HepG2 (cell line): ENCODE results near the gene MXD3. TPM values are rescaled to one million over a fixed set of nuclear protein-coding genes. Genes with fewer than 3 reads are reported as not detected.

ENCODE experiments used
- BHLHE40 ChIP-seq: IDR thresholded peaks from 2 replicates; pipeline ENCODE4 v1.6.1; 2011; ENCODE audit warnings: low read length, improper control_type of control experiment
- HNRNPLL ChIP-seq: fragments of 200-400 bp; formaldehyde crosslinking; IDR thresholded peaks from 2 replicates; pipeline ENCODE4 v1.6.1; 2017; ENCODE audit warnings: mild to moderate bottlenecking, low read depth, low read length; ENCODE audit not compliant: poor library complexity, severe bottlenecking
- KDM5A ChIP-seq: fragments of 200-600 bp; sonication (generic); IDR thresholded peaks from 2 replicates; pipeline ENCODE4 v1.7.0; 2018; ENCODE audit warnings: antibody characterized with exemption, mild to moderate bottlenecking, low read length, borderline replicate concordance
- NFIB ChIP-seq: sonication (generic); formaldehyde crosslinking; IDR thresholded peaks from 2 replicates; pipeline ENCODE4 v1.9.0; 2021; ENCODE audit warnings: missing genetic modification reagents, mild to moderate bottlenecking, borderline replicate concordance
- RFXANK ChIP-seq: IDR thresholded peaks from 2 replicates; pipeline ENCODE4 v1.6.1; 2016
- SRF ChIP-seq: IDR thresholded peaks from 2 replicates; pipeline ENCODE4 v1.6.1; 2011; ENCODE audit warnings: mild to moderate bottlenecking, low read depth, low read length, moderate library complexity
- TBX3 ChIP-seq: fragments of 450-650 bp; IDR thresholded peaks from 2 replicates; pipeline ENCODE4 v1.6.1; 2017; ENCODE audit warnings: antibody characterized with exemption, mild to moderate bottlenecking, inconsistent platforms, borderline replicate concordance
- ZFP1 ChIP-seq: IDR thresholded peaks from 2 replicates; pipeline ENCODE4 v1.6.1; 2016
- ZFP36L1 ChIP-seq: sonication (generic); formaldehyde crosslinking; IDR thresholded peaks from 2 replicates; pipeline ENCODE4 v1.8.0; 2022; ENCODE audit warnings: mild to moderate bottlenecking, missing genetic modification reagents, moderate library complexity
- ZNF101 ChIP-seq: sonication (generic); formaldehyde crosslinking; IDR thresholded peaks from 2 replicates; pipeline ENCODE4 v1.4.0; 2020; ENCODE audit warnings: mild to moderate bottlenecking, low read depth, missing genetic modification reagents, borderline replicate concordance
- ZNF138 ChIP-seq: sonication (generic); formaldehyde crosslinking; IDR thresholded peaks from 2 replicates; pipeline ENCODE4 v1.5.0; 2020; ENCODE audit warnings: mild to moderate bottlenecking, low read depth, missing genetic modification reagents
- ZNF317 ChIP-seq: sonication (generic); formaldehyde crosslinking; IDR thresholded peaks from 2 replicates; pipeline ENCODE4 v1.5.0; 2020; ENCODE audit warnings: mild to moderate bottlenecking, missing genetic modification reagents
- ZNF720 ChIP-seq: sonication (generic); formaldehyde crosslinking; IDR thresholded peaks from 2 replicates; pipeline ENCODE4 v1.4.0; 2020; ENCODE audit warnings: missing genetic modification reagents
- polyA plus RNA-seq, 8 experiments: library from polyadenylated mRNA; depleted of rRNA in 3 of 8; stranded (reverse) in 7 of 8; unstranded in 1 of 8; fragments of >200 nt; fragmentation: Illumina TruSeq in 4 of 8; extraction: Trizol in 4 of 8; gene quantifications; 2 replicates each; pipeline versions ENCODE4 v1.2.1 to v1.2.3, GENCODE V29; 2011 to 2016; ENCODE audit warnings: low read depth in 4 of 8, missing spikeins in 1 of 8, mixed read lengths in 1 of 8; ENCODE audit not compliant: insufficient read depth in 1 of 8
- total RNA-seq, 5 experiments: library from RNA; depleted of rRNA; stranded (reverse); fragments of >200 nt; fragmentation: Illumina TruSeq; extraction: Trizol; gene quantifications; 2 replicates each; pipeline ENCODE4 v1.2.3, GENCODE V29; 2016; ENCODE audit warnings: low read depth in 1 of 5
- TF ChIP-seq, protein P1 (sequence below): sonication (generic); formaldehyde crosslinking; IDR thresholded peaks from 2 replicates; pipeline ENCODE4 v1.4.0; 2020; ENCODE audit warnings: missing genetic modification reagents, borderline replicate concordance
- TF ChIP-seq, protein P2 (sequence below): sonication (generic); formaldehyde crosslinking; IDR thresholded peaks from 2 replicates; pipeline ENCODE4 v1.5.1; 2020; ENCODE audit warnings: mild to moderate bottlenecking, moderate library complexity, missing genetic modification reagents
- TF ChIP-seq, protein P3 (sequence below): sonication (generic); formaldehyde crosslinking; IDR thresholded peaks from 2 replicates; pipeline ENCODE4 v1.4.0; 2020; ENCODE audit warnings: missing genetic modification reagents, borderline replicate concordance
- TF ChIP-seq, protein P4 (sequence below): sonication (generic); formaldehyde crosslinking; IDR thresholded peaks from 2 replicates; pipeline ENCODE4 v1.4.0; 2020; ENCODE audit warnings: low read depth, missing genetic modification reagents

The MXD3 gene
- total and polyA plus RNA-seq, 2 of the 13 experiments (the other 11 are each of a cell fraction or from before 2014, with no cell fraction given) = 10.5 to 12.8 TPM

DNA sequence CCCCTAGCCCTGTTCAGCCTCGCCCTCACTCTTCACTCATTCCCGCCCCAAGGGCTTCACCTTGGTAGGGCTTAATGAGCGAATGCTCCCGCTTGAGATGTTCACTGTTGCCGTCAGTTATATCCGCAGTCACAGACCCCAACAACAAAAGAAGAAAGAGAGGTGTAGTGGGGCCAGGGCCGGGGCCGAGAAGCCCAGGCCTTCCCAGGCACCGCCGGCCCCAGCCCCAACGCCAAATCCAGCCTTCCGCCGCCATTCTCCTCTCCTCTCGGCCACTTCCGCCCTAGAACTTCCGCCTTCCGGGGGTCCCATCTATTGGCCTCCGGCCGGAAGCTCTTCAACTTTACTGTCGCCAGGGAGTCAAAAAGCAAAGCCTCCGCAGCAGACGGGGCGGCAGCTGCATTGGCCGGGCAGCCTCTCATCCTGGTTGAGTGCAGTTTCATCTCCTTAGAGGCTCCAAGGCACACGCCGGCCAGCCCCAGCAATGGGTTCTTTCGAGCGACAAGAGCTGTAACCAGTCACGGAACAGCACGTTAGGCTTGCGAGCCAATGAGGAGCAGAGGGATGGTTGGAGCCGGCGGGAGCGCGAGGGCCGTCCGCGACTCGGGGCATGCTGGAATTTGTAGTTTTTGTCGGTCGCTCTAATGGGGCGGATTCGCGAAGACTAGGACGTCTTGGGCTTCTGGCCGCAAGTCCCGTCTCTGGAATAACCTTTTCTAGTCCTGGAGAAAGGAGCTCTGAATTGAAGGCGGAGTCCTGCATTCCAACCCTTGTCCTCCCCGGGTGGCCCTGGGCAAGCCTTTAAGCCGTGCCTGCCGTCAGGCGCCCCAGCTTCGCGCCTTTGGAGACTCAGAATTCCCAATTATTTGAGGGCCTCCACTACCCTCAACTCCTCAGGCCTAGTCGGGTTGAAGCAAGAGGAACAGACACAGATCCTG lies 40.0 kb upstream of the MXD3 start, which contains the start of gene LMAN2 (continued):
- TF ChIP-seq HNRNPLL = peak; percentile 62
- TF ChIP-seq KDM5A = peak; percentile 98
- no peak for TF ChIP-seq ZNF101 (CRISPR knock-in tag)
- TF ChIP-seq, protein P1, sequence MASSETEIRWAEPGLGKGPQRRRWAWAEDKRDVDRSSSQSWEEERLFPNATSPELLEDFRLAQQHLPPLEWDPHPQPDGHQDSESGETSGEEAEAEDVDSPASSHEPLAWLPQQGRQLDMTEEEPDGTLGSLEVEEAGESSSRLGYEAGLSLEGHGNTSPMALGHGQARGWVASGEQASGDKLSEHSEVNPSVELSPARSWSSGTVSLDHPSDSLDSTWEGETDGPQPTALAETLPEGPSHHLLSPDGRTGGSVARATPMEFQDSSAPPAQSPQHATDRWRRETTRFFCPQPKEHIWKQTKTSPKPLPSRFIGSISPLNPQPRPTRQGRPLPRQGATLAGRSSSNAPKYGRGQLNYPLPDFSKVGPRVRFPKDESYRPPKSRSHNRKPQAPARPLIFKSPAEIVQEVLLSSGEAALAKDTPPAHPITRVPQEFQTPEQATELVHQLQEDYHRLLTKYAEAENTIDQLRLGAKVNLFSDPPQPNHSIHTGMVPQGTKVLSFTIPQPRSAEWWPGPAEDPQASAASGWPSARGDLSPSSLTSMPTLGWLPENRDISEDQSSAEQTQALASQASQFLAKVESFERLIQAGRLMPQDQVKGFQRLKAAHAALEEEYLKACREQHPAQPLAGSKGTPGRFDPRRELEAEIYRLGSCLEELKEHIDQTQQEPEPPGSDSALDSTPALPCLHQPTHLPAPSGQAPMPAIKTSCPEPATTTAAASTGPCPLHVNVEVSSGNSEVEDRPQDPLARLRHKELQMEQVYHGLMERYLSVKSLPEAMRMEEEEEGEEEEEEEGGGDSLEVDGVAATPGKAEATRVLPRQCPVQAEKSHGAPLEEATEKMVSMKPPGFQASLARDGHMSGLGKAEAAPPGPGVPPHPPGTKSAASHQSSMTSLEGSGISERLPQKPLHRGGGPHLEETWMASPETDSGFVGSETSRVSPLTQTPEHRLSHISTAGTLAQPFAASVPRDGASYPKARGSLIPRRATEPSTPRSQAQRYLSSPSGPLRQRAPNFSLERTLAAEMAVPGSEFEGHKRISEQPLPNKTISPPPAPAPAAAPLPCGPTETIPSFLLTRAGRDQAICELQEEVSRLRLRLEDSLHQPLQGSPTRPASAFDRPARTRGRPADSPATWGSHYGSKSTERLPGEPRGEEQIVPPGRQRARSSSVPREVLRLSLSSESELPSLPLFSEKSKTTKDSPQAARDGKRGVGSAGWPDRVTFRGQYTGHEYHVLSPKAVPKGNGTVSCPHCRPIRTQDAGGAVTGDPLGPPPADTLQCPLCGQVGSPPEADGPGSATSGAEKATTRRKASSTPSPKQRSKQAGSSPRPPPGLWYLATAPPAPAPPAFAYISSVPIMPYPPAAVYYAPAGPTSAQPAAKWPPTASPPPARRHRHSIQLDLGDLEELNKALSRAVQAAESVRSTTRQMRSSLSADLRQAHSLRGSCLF (CRISPR knock-in tag) = no peak
- TF ChIP-seq, protein P2, sequence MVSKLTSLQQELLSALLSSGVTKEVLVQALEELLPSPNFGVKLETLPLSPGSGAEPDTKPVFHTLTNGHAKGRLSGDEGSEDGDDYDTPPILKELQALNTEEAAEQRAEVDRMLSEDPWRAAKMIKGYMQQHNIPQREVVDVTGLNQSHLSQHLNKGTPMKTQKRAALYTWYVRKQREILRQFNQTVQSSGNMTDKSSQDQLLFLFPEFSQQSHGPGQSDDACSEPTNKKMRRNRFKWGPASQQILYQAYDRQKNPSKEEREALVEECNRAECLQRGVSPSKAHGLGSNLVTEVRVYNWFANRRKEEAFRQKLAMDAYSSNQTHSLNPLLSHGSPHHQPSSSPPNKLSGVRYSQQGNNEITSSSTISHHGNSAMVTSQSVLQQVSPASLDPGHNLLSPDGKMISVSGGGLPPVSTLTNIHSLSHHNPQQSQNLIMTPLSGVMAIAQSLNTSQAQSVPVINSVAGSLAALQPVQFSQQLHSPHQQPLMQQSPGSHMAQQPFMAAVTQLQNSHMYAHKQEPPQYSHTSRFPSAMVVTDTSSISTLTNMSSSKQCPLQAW (CRISPR knock-in tag) = peak; percentile 91
- no peak for TF ChIP-seq TBX3
- no peak for TF ChIP-seq ZNF720 (CRISPR knock-in tag)
- TF ChIP-seq ZFP36L1 = no peak
- no peak for TF ChIP-seq RFXANK (CRISPR knock-in tag)
- TF ChIP-seq ZNF317 (CRISPR knock-in tag) = no peak
- no peak for TF ChIP-seq ZNF138 (CRISPR knock-in tag)
- no peak for TF ChIP-seq SRF
- TF ChIP-seq, protein P3, sequence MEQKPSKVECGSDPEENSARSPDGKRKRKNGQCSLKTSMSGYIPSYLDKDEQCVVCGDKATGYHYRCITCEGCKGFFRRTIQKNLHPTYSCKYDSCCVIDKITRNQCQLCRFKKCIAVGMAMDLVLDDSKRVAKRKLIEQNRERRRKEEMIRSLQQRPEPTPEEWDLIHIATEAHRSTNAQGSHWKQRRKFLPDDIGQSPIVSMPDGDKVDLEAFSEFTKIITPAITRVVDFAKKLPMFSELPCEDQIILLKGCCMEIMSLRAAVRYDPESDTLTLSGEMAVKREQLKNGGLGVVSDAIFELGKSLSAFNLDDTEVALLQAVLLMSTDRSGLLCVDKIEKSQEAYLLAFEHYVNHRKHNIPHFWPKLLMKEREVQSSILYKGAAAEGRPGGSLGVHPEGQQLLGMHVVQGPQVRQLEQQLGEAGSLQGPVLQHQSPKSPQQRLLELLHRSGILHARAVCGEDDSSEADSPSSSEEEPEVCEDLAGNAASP (CRISPR knock-in tag) = no peak; the same call in 1 of the 2 replicates
- 0 out of 2 replicates have a peak, but pooled peaks have one; percentile 55 for TF ChIP-seq ZFP1 (CRISPR knock-in tag)
- TF ChIP-seq, protein P4, sequence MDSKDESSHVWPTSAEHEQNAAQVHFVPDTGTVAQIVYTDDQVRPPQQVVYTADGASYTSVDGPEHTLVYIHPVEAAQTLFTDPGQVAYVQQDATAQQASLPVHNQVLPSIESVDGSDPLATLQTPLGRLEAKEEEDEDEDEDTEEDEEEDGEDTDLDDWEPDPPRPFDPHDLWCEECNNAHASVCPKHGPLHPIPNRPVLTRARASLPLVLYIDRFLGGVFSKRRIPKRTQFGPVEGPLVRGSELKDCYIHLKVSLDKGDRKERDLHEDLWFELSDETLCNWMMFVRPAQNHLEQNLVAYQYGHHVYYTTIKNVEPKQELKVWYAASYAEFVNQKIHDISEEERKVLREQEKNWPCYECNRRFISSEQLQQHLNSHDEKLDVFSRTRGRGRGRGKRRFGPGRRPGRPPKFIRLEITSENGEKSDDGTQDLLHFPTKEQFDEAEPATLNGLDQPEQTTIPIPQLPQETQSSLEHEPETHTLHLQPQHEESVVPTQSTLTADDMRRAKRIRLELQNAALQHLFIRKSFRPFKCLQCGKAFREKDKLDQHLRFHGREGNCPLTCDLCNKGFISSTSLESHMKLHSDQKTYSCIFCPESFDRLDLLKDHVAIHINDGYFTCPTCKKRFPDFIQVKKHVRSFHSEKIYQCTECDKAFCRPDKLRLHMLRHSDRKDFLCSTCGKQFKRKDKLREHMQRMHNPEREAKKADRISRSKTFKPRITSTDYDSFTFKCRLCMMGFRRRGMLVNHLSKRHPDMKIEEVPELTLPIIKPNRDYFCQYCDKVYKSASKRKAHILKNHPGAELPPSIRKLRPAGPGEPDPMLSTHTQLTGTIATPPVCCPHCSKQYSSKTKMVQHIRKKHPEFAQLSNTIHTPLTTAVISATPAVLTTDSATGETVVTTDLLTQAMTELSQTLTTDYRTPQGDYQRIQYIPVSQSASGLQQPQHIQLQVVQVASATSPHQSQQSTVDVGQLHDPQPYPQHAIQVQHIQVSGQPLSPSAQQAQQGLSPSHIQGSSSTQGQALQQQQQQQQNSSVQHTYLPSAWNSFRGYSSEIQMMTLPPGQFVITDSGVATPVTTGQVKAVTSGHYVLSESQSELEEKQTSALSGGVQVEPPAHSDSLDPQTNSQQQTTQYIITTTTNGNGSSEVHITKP (CRISPR knock-in tag) = no peak; the same call in 1 of the 2 replicates
- no peak for TF ChIP-seq BHLHE40
- TF ChIP-seq NFIB (CRISPR knock-in tag) = no peak
